HepG2 (cell line): ENCODE data around the gene ETFRF1. TPM values are rescaled to one million over a fixed set of nuclear protein-coding genes. Genes with fewer than 3 reads are reported as not detected.

Source experiments
- ARID3A ChIP-seq: IDR thresholded peaks from 2 replicates; pipeline ENCODE4 v1.6.1; 2012; ENCODE audit warnings: low read depth, low read length, improper control_type of control experiment
- KDM5B ChIP-seq: sonication (generic); formaldehyde crosslinking; IDR thresholded peaks from 2 replicates; pipeline ENCODE4 v1.4.0; 2020; ENCODE audit warnings: missing genetic modification reagents, mild to moderate bottlenecking, borderline replicate concordance
- MAZ ChIP-seq, 2 experiments: sonication (generic) in 1 of 2; formaldehyde crosslinking in 1 of 2; IDR thresholded peaks; 2 replicates each; pipeline versions ENCODE4 v1.5.0 to v1.6.1; 2012 to 2020; ENCODE audit warnings: low read depth in 2 of 2, mild to moderate bottlenecking in 2 of 2, borderline replicate concordance in 1 of 2, improper control_type of control experiment in 1 of 2, low read length in 1 of 2, missing genetic modification reagents in 1 of 2, moderate library complexity in 1 of 2
- PATZ1 ChIP-seq: sonication (generic); formaldehyde crosslinking; IDR thresholded peaks from 2 replicates; pipeline ENCODE4 v1.4.0; 2020; ENCODE audit warnings: missing genetic modification reagents
- TEAD3 ChIP-seq: optimal IDR thresholded peaks from 2 replicates; pipeline ENCODE3; 2016; ENCODE audit warnings: borderline replicate concordance
- TEF ChIP-seq: sonication (generic); formaldehyde crosslinking; IDR thresholded peaks from 2 replicates; pipeline ENCODE4 v1.5.0; 2020; ENCODE audit warnings: missing genetic modification reagents
- TOPORS ChIP-seq: sonication (generic); formaldehyde crosslinking; IDR thresholded peaks from 2 replicates; pipeline ENCODE4 v1.8.0; 2023; ENCODE audit warnings: mild to moderate bottlenecking, missing genetic modification reagents
- ZFP91 ChIP-seq: sonication (generic); formaldehyde crosslinking; IDR thresholded peaks from 2 replicates; pipeline ENCODE4 v1.9.0; 2022; ENCODE audit warnings: missing genetic modification reagents, mild to moderate bottlenecking, borderline replicate concordance
- ZMYM4 ChIP-seq: sonication (generic); formaldehyde crosslinking; IDR thresholded peaks from 2 replicates; pipeline ENCODE4 v1.8.1; 2023; ENCODE audit warnings: mild to moderate bottlenecking, missing genetic modification reagents
- ZNF280D ChIP-seq: sonication (generic); formaldehyde crosslinking; IDR thresholded peaks from 2 replicates; pipeline ENCODE4 v1.5.1; 2020; ENCODE audit warnings: mild to moderate bottlenecking, missing genetic modification reagents
- ZNF563 ChIP-seq: sonication (generic); formaldehyde crosslinking; IDR thresholded peaks from 2 replicates; pipeline ENCODE4 v1.8.0; 2022; ENCODE audit warnings: mild to moderate bottlenecking, moderate library complexity, missing genetic modification reagents
- ZNF580 ChIP-seq: IDR thresholded peaks from 2 replicates; pipeline ENCODE4 v1.6.1; 2016; ENCODE audit warnings: low read depth, borderline replicate concordance
- ZNF614 ChIP-seq: IDR thresholded peaks from 2 replicates; pipeline ENCODE4 v1.6.1; 2018; ENCODE audit warnings: missing biosample characterization, missing genetic modification reagents, inconsistent platforms, borderline replicate concordance
- ZNF639 ChIP-seq: conservative IDR thresholded peaks from 2 replicates; pipeline ENCODE4 v1.6.1; 2018; ENCODE audit warnings: missing genetic modification reagents
- polyA plus RNA-seq, 8 experiments: library from polyadenylated mRNA; depleted of rRNA in 3 of 8; stranded (reverse) in 7 of 8; unstranded in 1 of 8; fragments of >200 nt; fragmentation: Illumina TruSeq in 4 of 8; extraction: Trizol in 4 of 8; gene quantifications; 2 replicates each; pipeline versions ENCODE4 v1.2.1 to v1.2.3, GENCODE V29; 2011 to 2016; ENCODE audit warnings: low read depth in 4 of 8, missing spikeins in 1 of 8, mixed read lengths in 1 of 8; ENCODE audit not compliant: insufficient read depth in 1 of 8
- total RNA-seq, 5 experiments: library from RNA; depleted of rRNA; stranded (reverse); fragments of >200 nt; fragmentation: Illumina TruSeq; extraction: Trizol; gene quantifications; 2 replicates each; pipeline ENCODE4 v1.2.3, GENCODE V29; 2016; ENCODE audit warnings: low read depth in 1 of 5

The ETFRF1 gene
- total and polyA plus RNA-seq, 2 of the 13 experiments (the other 11 are each of a cell fraction or from before 2014, with no cell fraction given), result 6.8 to 7.0 TPM

- TF ChIP-seq ZNF280D (no peak), TOPORS (CRISPR knock-in tag) (peak; percentile 8; the same call in 1 of the 2 replicates), ZNF563 (CRISPR knock-in tag) (peak; percentile 20; the same call in 1 of the 2 replicates), ZMYM4 (CRISPR knock-in tag) (peak; percentile 81), MAZ (IDR thresholded peaks at IDR 0.05; ENCODE audit: borderline replicate concordance, low read depth, low read length) (peak; percentile 91), MAZ (CRISPR knock-in tag; IDR thresholded peaks at IDR 0.05; ENCODE audit: low read depth) (peak; percentile 92), ZNF639 (CRISPR knock-in tag) (peak; percentile 84), ZFP91 (CRISPR knock-in tag) (peak; percentile 57; the same call in 1 of the 2 replicates), KDM5B (CRISPR knock-in tag) (peak; percentile 63; the same call in 1 of the 2 replicates), ZNF580 (CRISPR knock-in tag) (peak; percentile 11; the same call in 1 of the 2 replicates), ARID3A (peak; percentile 34; the same call in 1 of the 2 replicates), TEF (CRISPR knock-in tag) (no peak), TEAD3 (CRISPR knock-in tag) (peak; percentile 66), ZNF614 (CRISPR knock-in tag) (peak; percentile 70; the same call in 1 of the 2 replicates), PATZ1 (CRISPR knock-in tag) (peak; percentile 87)
Measured at GRCh38 chr12:25250744-25251730, 56.0 kb downstream of the ETFRF1 start, which contains the start of gene KRAS (continued).
